ENCODE results near the gene TTC7B.
A peak's percentile ranks its signal among the peaks of the same experiment; 100 is the strongest.

The TTC7B gene

DNA sequence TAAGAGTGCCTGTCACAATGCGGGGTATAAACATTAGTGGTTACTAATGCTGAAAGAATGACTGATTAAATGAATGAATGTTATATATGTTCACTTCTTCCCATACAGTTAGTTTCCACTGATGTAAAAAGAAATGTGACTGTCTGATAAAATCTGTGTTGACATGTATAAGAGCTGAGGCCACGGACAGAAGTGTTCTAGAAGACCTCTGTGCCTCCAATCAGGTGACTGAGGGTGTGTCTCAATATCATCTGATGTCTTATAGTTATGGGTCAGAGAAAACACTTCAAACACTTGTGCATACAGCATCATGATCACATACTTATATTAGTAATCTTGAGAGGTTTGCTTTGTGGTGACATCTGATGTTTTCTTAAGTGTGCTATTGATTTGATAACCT, 183.4 kb downstream of the TTC7B start:
- Histone ChIP-seq H3K27me3 (ENCODE audit: insufficient read depth, low read depth) (no peaks in the 10 kb centered on the region), H3K4me2 (no peak overlapping the region; the same call in 1 of the 2 replicates), H3K4me1 (ENCODE audit: low read depth, poor library complexity, severe bottlenecking) (peaks cover 49% of the 10 kb centered on the region), H4K20me1 (ENCODE audit: insufficient read depth) (no peaks in the 10 kb centered on the region), H3K36me3 (ENCODE audit: insufficient read depth) (no peaks in the 10 kb centered on the region), H3K4me3 (IDR thresholded peaks at IDR 0.05; ENCODE audit: insufficient read depth, low read depth, low read length) (no peak overlapping the region), H3K79me2 (ENCODE audit: insufficient read depth, low read depth) (no peaks in the 10 kb centered on the region), H3K9ac (no peak overlapping the region), H2AFZ (ENCODE audit: low read depth) (no peak overlapping the region), H3K27ac (peak overlapping the region; percentile 68; the same call in 1 of the 2 replicates)
- TF ChIP-seq, protein P1, sequence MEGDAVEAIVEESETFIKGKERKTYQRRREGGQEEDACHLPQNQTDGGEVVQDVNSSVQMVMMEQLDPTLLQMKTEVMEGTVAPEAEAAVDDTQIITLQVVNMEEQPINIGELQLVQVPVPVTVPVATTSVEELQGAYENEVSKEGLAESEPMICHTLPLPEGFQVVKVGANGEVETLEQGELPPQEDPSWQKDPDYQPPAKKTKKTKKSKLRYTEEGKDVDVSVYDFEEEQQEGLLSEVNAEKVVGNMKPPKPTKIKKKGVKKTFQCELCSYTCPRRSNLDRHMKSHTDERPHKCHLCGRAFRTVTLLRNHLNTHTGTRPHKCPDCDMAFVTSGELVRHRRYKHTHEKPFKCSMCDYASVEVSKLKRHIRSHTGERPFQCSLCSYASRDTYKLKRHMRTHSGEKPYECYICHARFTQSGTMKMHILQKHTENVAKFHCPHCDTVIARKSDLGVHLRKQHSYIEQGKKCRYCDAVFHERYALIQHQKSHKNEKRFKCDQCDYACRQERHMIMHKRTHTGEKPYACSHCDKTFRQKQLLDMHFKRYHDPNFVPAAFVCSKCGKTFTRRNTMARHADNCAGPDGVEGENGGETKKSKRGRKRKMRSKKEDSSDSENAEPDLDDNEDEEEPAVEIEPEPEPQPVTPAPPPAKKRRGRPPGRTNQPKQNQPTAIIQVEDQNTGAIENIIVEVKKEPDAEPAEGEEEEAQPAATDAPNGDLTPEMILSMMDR (conservative IDR thresholded peaks at IDR 0.05; ENCODE audit: low read depth, low read length): no peak

DNA sequence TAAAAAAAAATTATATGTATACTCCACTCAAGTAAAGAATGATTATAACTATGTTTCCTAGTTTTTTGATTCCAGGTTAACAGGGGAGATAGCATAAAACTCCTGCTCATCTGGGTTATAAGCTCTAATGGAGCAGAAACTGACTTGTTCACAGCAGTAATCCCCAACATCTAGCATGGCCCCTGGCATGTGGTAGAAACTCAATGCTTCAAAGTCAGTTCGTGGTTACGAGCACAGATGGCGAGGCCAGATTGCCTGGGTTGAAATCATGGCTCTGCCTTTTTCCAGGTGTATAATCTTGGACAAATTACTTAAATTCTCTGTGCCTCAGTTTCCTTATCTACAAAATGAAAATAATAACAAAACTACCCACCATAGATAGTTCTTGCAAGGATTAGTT, 183.8 kb downstream of the TTC7B start:
- TF ChIP-seq, protein P1 (conservative IDR thresholded peaks at IDR 0.05; ENCODE audit: low read depth, low read length): no peak
- Histone ChIP-seq H3K4me3 (IDR thresholded peaks at IDR 0.05; ENCODE audit: insufficient read depth, low read depth, low read length) (no peak overlapping the region), H4K20me1 (ENCODE audit: insufficient read depth) (no peaks in the 10 kb centered on the region), H3K4me2 (peak overlapping the region; percentile 51), H3K27me3 (ENCODE audit: insufficient read depth, low read depth) (no peaks in the 10 kb centered on the region), H3K36me3 (ENCODE audit: insufficient read depth) (no peaks in the 10 kb centered on the region), H3K9ac (no peak overlapping the region), H2AFZ (ENCODE audit: low read depth) (no peak overlapping the region), H3K79me2 (ENCODE audit: insufficient read depth, low read depth) (no peaks in the 10 kb centered on the region), H3K27ac (peak overlapping the region; percentile 68), H3K4me1 (ENCODE audit: low read depth, poor library complexity, severe bottlenecking) (peaks cover 49% of the 10 kb centered on the region)

DNA sequence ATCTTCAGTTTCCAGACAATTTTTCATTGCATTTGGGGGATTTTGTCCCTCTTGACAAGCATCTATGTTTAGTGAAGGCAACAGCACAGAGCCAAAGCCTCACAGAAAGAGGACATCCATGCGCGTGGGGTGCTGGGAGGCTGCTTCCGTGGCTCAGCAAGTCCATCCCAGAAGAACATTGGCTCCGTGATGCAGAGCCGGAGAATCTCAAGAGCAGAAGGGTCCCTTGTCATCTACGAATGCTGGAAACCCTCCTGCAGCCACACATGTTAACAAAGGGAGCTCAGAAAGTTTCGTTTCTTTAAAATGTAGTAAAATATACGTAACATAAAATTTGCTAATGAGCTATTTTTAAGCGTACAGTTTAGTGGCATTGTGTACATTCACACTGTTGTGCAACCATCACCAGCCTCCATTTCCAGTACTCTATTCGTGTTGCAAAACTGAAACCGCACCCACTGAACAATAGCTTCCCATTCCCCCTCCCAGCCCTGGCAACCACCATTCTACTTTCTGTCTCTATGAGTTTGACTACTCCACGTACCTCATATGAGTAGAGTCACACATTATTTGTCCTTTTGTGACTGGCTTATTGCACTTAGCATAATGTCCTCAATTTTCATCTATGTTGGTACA, 185.9 kb downstream of the TTC7B start:
- TF ChIP-seq, protein P1 (conservative IDR thresholded peaks at IDR 0.05; ENCODE audit: low read depth, low read length): no peak
- no peak overlapping the region for H3K4me3 ChIP-seq (IDR thresholded peaks at IDR 0.05; ENCODE audit: insufficient read depth, low read depth, low read length)
- peak overlapping the region; percentile 51 for H3K4me2 ChIP-seq
- H3K27ac ChIP-seq: peak overlapping the region; percentile 68
- 0 out of 2 replicates have a peak overlapping the region, but pooled peaks have one; percentile 30 for H3K9ac ChIP-seq
- H3K36me3 ChIP-seq (ENCODE audit: insufficient read depth): no peaks in the 10 kb centered on the region
- no peaks in the 10 kb centered on the region for H3K79me2 ChIP-seq (ENCODE audit: insufficient read depth, low read depth)
- no peaks in the 10 kb centered on the region for H4K20me1 ChIP-seq (ENCODE audit: insufficient read depth)
- H3K4me1 ChIP-seq (ENCODE audit: low read depth, poor library complexity, severe bottlenecking): peaks cover 42% of the 10 kb centered on the region
- H3K27me3 ChIP-seq (ENCODE audit: insufficient read depth, low read depth): no peaks in the 10 kb centered on the region
- H2AFZ ChIP-seq (ENCODE audit: low read depth): peak overlapping the region; percentile 44; the same call in 1 of the 2 replicates

DNA sequence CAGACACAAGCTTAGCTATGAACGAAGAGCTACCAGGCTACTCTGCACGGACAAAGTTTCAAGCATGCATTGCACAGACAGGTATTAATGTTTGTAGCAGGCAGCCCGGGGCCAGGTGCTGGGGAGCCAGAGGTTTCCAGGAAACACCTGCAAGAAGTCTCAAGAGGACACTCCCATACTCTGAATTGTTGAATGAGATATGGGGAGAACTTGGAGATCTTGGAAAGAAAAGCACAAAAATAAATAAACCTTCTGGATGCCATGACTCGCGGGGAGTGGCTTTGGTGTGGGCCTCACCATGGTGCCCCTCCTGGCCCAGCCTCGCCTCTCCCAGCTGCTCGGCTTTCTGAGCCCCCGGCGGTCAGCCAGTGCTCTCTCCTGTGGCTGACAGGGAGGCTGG, 186.8 kb downstream of the TTC7B start:
- H3K27me3 ChIP-seq (ENCODE audit: insufficient read depth, low read depth): no peaks in the 10 kb centered on the region
- peak overlapping the region; percentile 42; the same call in 1 of the 2 replicates for H3K4me2 ChIP-seq
- H3K36me3 ChIP-seq (ENCODE audit: insufficient read depth): no peaks in the 10 kb centered on the region
- H3K27ac ChIP-seq: peak overlapping the region; percentile 68
- TF ChIP-seq, protein P1 (conservative IDR thresholded peaks at IDR 0.05; ENCODE audit: low read depth, low read length): no peak
- peaks cover 42% of the 10 kb centered on the region for H3K4me1 ChIP-seq (ENCODE audit: low read depth, poor library complexity, severe bottlenecking)
- H4K20me1 ChIP-seq (ENCODE audit: insufficient read depth): no peaks in the 10 kb centered on the region
- no peaks in the 10 kb centered on the region for H3K79me2 ChIP-seq (ENCODE audit: insufficient read depth, low read depth)
- H2AFZ ChIP-seq (ENCODE audit: low read depth): no peak overlapping the region; the same call in 1 of the 2 replicates
- H3K9ac ChIP-seq: 0 out of 2 replicates have a peak overlapping the region, but pooled peaks have one; percentile 30
- H3K4me3 ChIP-seq (IDR thresholded peaks at IDR 0.05; ENCODE audit: insufficient read depth, low read depth, low read length): no peak overlapping the region

Measured in KMS-11 (cell line).